Caco-2 (cell line): ENCODE results near the gene PTGFRN. TPM values are rescaled to one million over a fixed set of nuclear protein-coding genes. Genes with fewer than 3 reads are reported as not detected.

Source experiments
- BruUV-seq: library from RNA; stranded (reverse); fragments of 400-500 nt; replicated peaks from 2 replicates; lab custom pipeline; 2021; lab: Mats Ljungman, UMichigan
- CTCF ChIA-PET: fragments of 300-600 bp; sonication (Branson Sonifier 250); formaldehyde crosslinking; loops from one replicate; lab custom pipeline; 2022; ENCODE audit warnings: antibody characterized with exemption; lab: Charles Lee
- POLR2A ChIA-PET: fragments of 300-600 bp; sonication (Branson Sonifier 250); formaldehyde crosslinking; loops from one replicate; lab custom pipeline; 2022; ENCODE audit warnings: antibody characterized with exemption; lab: Charles Lee
- DNase-seq, 2 experiments: peaks; one replicate each; pipeline versions ENCODE4 v3.0.0 to v3.0.0-alpha.2; 2020 to 2022
- H3K27me3 ChIP-seq: replicated peaks from 2 replicates; pipeline ENCODE4 v1.6.0; 2011; ENCODE audit warnings: low read length; ENCODE audit not compliant: control insufficient read depth, insufficient read depth
- H3K36me3 ChIP-seq: 2 replicates; pipeline ENCODE4 v1.5.1; 2011; ENCODE audit warnings: low read length; ENCODE audit not compliant: control insufficient read depth, insufficient read depth
- H3K4me1 ChIP-seq: fragments of 250-450 bp; sonication (Bioruptor Pico); 2 replicates; pipeline ENCODE4 v1.5.1; 2020; ENCODE audit warnings: mild to moderate bottlenecking
- H3K4me3 ChIP-seq: 2 replicates; pipeline ENCODE4 v1.5.1; 2011; ENCODE audit warnings: low read depth, mild to moderate bottlenecking, control low read depth, low read length
- H3K9me3 ChIP-seq: fragments of 250-450 bp; sonication (Bioruptor Pico); 2 replicates; pipeline ENCODE4 v1.5.1; 2020; ENCODE audit warnings: mild to moderate bottlenecking, moderate library complexity
- H3K27ac Mint-ChIP-seq: one replicate; pipeline ENCODE4 v1.8.0; 2022; ENCODE audit warnings: mixed read lengths; ENCODE audit not compliant: unreplicated experiment
- H3K27me3 Mint-ChIP-seq: one replicate; pipeline ENCODE4 v1.8.0; 2022; ENCODE audit warnings: mixed read lengths; ENCODE audit not compliant: insufficient read depth, unreplicated experiment
- H3K36me3 Mint-ChIP-seq: one replicate; pipeline ENCODE4 v1.8.0; 2022; ENCODE audit warnings: mild to moderate bottlenecking, mixed read lengths; ENCODE audit not compliant: insufficient read depth, unreplicated experiment
- H3K4me1 Mint-ChIP-seq: one replicate; pipeline ENCODE4 v1.8.0; 2022; ENCODE audit warnings: low read depth, mixed read lengths; ENCODE audit not compliant: unreplicated experiment
- H3K4me3 Mint-ChIP-seq: one replicate; pipeline ENCODE4 v1.8.0; 2022; ENCODE audit warnings: mild to moderate bottlenecking, moderate library complexity, mixed read lengths; ENCODE audit not compliant: unreplicated experiment
- H3K9me3 Mint-ChIP-seq: one replicate; pipeline ENCODE4 v1.8.0; 2022; ENCODE audit warnings: mixed read lengths; ENCODE audit not compliant: unreplicated experiment
- intact Hi-C: fragments of 100-400 bp; cut with micrococcal nuclease; formaldehyde crosslinking; loops from one replicate; pipeline ENCODE4 v1.10.0; 2022; ENCODE audit not compliant: unreplicated experiment
- total RNA-seq: library from RNA; stranded (reverse); gene quantifications from 2 replicates; pipeline ENCODE4 v1.2.3, GENCODE V29; 2022
- TF ChIP-seq, protein P1 (sequence below), 2 experiments: fragments of 200-600 bp in 1 of 2; IDR thresholded peaks; 1 replicate in 1 of 2; 2 replicates in 1 of 2; pipeline versions ENCODE4 v1.5.1 to v1.8.0; 2011 to 2022; ENCODE audit warnings: antibody characterized with exemption in 1 of 2, control low read depth in 1 of 2, inconsistent platforms in 1 of 2, low read depth in 1 of 2, low read length in 1 of 2, mild to moderate bottlenecking in 1 of 2, moderate library complexity in 1 of 2; ENCODE audit not compliant: insufficient read depth in 1 of 2, severe bottlenecking in 1 of 2, unreplicated experiment in 1 of 2

Gene PTGFRN
- total RNA-seq, 1 experiment from 2014 or later: 16.2 TPM

DNA sequence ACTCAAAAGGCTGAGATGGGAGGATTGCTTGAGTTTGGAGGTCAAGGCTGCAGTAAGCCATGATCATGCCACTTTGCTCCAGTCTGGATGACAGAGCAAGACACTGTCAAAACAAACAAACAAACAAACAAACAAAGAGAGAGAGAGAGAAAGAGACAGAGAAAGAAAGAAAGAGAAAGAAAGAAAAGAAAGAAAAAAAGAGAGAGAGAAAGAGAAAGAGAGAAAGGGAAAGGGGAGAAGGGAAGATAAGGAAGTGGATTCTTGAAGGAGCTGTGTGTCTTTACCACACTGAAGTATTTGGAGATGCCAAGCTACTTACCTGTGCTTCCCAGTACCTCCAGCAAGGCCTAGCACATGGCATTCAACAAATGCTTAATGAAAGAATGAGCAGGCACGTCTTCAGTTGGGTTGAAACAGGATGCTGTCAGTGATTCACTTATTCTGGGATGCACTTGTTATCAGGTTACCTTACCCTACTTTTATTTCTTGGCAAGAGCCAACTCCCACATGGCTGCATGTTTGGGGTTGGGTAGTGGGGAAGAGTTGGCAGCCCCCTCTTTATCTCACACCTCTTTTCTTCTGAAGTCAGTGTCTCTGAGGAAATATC, 120.7 kb downstream of the PTGFRN start:
- H3K9me3 ChIP-seq: no peaks in the 10 kb centered on the region
- H3K4me3 ChIP-seq: no peak overlapping the region
- POLR2A ChIA-PET: no interaction called here
- TF ChIP-seq, protein P1, sequence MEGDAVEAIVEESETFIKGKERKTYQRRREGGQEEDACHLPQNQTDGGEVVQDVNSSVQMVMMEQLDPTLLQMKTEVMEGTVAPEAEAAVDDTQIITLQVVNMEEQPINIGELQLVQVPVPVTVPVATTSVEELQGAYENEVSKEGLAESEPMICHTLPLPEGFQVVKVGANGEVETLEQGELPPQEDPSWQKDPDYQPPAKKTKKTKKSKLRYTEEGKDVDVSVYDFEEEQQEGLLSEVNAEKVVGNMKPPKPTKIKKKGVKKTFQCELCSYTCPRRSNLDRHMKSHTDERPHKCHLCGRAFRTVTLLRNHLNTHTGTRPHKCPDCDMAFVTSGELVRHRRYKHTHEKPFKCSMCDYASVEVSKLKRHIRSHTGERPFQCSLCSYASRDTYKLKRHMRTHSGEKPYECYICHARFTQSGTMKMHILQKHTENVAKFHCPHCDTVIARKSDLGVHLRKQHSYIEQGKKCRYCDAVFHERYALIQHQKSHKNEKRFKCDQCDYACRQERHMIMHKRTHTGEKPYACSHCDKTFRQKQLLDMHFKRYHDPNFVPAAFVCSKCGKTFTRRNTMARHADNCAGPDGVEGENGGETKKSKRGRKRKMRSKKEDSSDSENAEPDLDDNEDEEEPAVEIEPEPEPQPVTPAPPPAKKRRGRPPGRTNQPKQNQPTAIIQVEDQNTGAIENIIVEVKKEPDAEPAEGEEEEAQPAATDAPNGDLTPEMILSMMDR (IDR thresholded peaks at IDR 0.05; ENCODE audit: insufficient read depth in 1 of 2, low read depth in 1 of 2, low read length in 1 of 2, severe bottlenecking in 1 of 2, unreplicated experiment in 1 of 2): no peak
- Mint-ChIP-seq H3K36me3 (no peaks in the 10 kb centered on the region), H3K9me3 (no peaks in the 10 kb centered on the region), H3K4me1 (no peaks in the 10 kb centered on the region), H3K27ac (peak overlapping the region; percentile 34), H3K4me3 (no peak overlapping the region), H3K27me3 (no peaks in the 10 kb centered on the region)
- H3K4me1 ChIP-seq: 0 out of 2 replicates have a peak, but pooled peaks cover 5% of the 10 kb centered on the region
- no peak for DNase-seq
- no peaks in the 10 kb centered on the region for H3K27me3 ChIP-seq
- CTCF ChIA-PET: no interaction called here
- BruUV-seq: no TSS peak
- no peaks in the 10 kb centered on the region for H3K36me3 ChIP-seq
- intact Hi-C loops: no loop called here

DNA sequence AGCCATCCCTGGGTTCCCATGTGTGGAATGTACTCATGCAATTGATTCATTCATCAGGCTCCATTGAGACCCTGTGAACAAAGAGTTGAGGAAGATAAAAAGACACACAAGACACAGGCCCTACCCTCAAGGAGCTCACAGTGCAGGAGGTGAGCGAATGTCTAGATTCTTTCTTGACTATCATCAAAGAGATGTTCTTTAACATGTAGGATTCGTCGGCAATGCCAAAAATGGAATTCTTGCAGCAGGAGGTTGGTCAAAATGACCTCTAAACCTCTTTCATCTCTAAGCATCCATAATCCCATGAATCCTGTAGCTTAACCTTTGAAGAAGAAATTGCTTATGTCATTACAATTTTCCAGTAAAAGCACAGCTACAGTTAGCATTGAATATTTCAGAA, 122.5 kb downstream of the PTGFRN start:
- BruUV-seq: no TSS peak
- CTCF ChIA-PET: no interaction called here
- Mint-ChIP-seq H3K27ac (no peak overlapping the region), H3K9me3 (no peaks in the 10 kb centered on the region), H3K4me3 (no peak overlapping the region), H3K36me3 (no peaks in the 10 kb centered on the region), H3K27me3 (no peaks in the 10 kb centered on the region), H3K4me1 (no peaks in the 10 kb centered on the region)
- no peak overlapping the region for H3K4me3 ChIP-seq
- intact Hi-C loops: no loop called here
- TF ChIP-seq, protein P1 (IDR thresholded peaks at IDR 0.05; ENCODE audit: insufficient read depth in 1 of 2, low read depth in 1 of 2, low read length in 1 of 2, severe bottlenecking in 1 of 2, unreplicated experiment in 1 of 2): no peak
- no peaks in the 10 kb centered on the region for H3K36me3 ChIP-seq
- 0 out of 2 replicates have a peak, but pooled peaks cover 5% of the 10 kb centered on the region for H3K4me1 ChIP-seq
- DNase-seq: no peak
- POLR2A ChIA-PET: no interaction called here
- no peaks in the 10 kb centered on the region for H3K27me3 ChIP-seq
- no peaks in the 10 kb centered on the region for H3K9me3 ChIP-seq

DNA sequence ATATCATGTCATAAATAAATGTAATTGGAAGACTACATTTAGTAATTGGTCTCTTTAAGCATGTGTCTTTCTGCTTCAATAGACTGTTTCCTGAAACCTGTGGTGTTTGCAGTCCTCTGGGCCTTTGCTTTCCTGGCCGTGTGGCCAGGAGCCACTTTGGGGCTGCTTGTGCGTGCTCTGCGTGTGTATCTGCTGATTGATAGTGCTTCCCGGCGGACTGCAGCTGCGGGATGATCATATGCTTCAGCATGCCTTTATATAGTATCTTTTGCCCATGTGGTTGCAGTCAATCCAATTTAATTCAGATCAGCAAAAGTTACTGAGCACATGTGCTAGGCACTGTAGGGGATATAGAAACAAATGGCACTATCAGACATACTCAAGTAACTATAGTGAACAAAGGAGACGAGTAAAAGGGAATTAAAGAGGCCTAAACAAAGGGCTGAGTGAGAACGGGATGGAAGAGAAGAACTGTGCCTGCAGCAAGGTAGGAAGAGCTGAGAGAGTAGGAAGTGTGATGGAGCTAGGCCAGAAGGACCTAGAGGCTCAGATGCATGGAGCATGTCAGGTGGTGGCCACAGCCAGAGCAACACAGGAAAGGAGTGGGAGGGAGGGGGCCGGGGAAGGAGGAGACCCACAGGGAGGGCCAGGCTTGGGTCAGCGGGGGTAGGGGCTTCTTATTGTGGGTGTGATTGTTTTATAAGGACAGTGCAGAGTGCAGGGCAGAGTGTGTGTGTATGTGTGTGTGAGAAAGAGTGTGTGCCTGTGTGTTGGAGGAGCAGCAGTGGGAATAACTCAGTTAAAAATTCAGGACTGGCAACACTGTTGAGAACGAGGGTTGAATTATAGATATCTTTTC, 123.2 kb downstream of the PTGFRN start:
- ChIA-PET CTCF (no interaction called here), POLR2A (no interaction called here)
- Mint-ChIP-seq H3K9me3 (no peaks in the 10 kb centered on the region), H3K4me3 (no peak overlapping the region), H3K27ac (no peak overlapping the region), H3K4me1 (no peaks in the 10 kb centered on the region), H3K27me3 (no peaks in the 10 kb centered on the region), H3K36me3 (no peaks in the 10 kb centered on the region)
- intact Hi-C loops: no loop called here
- no peaks in the 10 kb centered on the region for H3K36me3 ChIP-seq
- H3K27me3 ChIP-seq: no peaks in the 10 kb centered on the region
- no peak for DNase-seq
- H3K4me1 ChIP-seq: 0 out of 2 replicates have a peak, but pooled peaks cover 5% of the 10 kb centered on the region
- BruUV-seq: no TSS peak
- TF ChIP-seq, protein P1 (IDR thresholded peaks at IDR 0.05; ENCODE audit: insufficient read depth in 1 of 2, low read depth in 1 of 2, low read length in 1 of 2, severe bottlenecking in 1 of 2, unreplicated experiment in 1 of 2): no peak
- no peaks in the 10 kb centered on the region for H3K9me3 ChIP-seq
- no peak overlapping the region for H3K4me3 ChIP-seq
